Skeletal muscle tissue (tissue), 4 donors: ENCODE measurements around the gene MOBP. TPM values are rescaled to one million over a fixed set of nuclear protein-coding genes. Genes with fewer than 3 reads are reported as not detected.
"Not testable (repeated sequence)": the region's sequence is repeated elsewhere in the genome, so short reads cannot be mapped to it uniquely, and the experiment has no call there.

Experiments
- H3K27ac ChIP-seq: one replicate; pipeline ENCODE4 v1.7.0; 2013; ENCODE audit warnings: mild to moderate bottlenecking, low read depth, low read length, inconsistent platforms
- H3K27me3 ChIP-seq, 3 donors: one replicate each; pipeline ENCODE4 v1.7.0; 2013; ENCODE audit warnings: low read length in 3 of 3; ENCODE audit not compliant: control insufficient read depth in 3 of 3, insufficient read depth in 3 of 3
- H3K36me3 ChIP-seq, 3 donors: one replicate each; pipeline ENCODE4 v1.7.0; 2013; ENCODE audit warnings: low read length in 3 of 3; ENCODE audit not compliant: control insufficient read depth in 3 of 3, insufficient read depth in 3 of 3
- H3K4me1 ChIP-seq, 3 donors: one replicate each; pipeline ENCODE4 v1.7.0; 2013; ENCODE audit warnings: low read length in 3 of 3, mild to moderate bottlenecking in 3 of 3; ENCODE audit not compliant: control insufficient read depth in 3 of 3, insufficient read depth in 3 of 3
- H3K4me3 ChIP-seq, 3 donors: one replicate each; pipeline ENCODE4 v1.7.0; 2013; ENCODE audit warnings: low read length in 3 of 3
- H3K9ac ChIP-seq, 3 donors: one replicate each; pipeline ENCODE4 v1.7.0; 2013; ENCODE audit warnings: low read length in 3 of 3, mild to moderate bottlenecking in 3 of 3, moderate library complexity in 2 of 3, low read depth in 1 of 3
- H3K9me3 ChIP-seq, 3 donors: one replicate each; pipeline ENCODE4 v1.7.0; 2013; ENCODE audit warnings: low read length in 3 of 3; ENCODE audit not compliant: control insufficient read depth in 3 of 3
- total RNA-seq: library from RNA; depleted of rRNA; stranded (reverse); fragments of >200 nt; gene quantifications from one replicate; pipeline ENCODE4 v1.2.3, GENCODE V29; 2014
- donor health status: Osteomylitis.

The MOBP gene
- total RNA-seq, 1 donor from 2014 or later: not detected

DNA sequence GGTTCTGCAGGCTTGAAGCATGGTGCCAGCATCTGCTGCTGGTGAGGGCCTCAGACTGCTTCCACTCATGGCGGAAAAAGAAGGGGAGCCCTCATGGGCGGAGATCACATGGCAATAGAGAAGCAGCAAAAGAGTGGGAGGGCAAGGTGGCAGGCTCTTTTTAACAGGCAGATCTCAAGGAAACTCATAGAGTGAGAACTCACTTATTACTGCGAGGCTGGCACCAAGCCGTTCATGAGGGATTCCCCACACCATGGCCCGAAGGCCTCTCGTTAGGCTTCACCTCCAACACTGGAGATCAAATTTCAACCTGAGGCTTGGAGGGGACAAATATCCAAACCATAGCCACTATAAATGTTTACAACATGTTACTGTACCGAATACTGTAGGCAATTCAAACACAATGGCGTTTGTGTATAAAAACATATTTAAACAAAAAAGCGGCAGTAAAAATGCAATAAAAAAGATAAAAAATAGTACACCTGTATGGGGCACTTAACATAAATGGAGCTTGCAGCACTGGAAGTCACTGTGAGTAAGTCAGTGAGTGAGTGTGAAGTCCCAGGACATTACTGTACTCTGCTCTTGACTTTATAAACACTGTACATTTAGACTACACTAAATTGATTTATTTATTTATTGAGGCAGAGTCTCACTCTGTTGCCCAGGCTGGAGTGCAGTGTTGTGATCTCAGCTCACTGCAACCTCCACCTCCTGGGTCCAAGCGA is 18.8 kb upstream of the MOBP start:
- Histone ChIP-seq H3K4me1 (no peaks in the 10 kb centered on the region), H3K36me3 (no peaks in the 10 kb centered on the region), H3K9ac (no peak overlapping the region), H3K9me3 (no peaks in the 10 kb centered on the region), H3K27ac (no peak overlapping the region), H3K27me3 (no peaks in the 10 kb centered on the region), H3K4me3 (no peak overlapping the region)

DNA sequence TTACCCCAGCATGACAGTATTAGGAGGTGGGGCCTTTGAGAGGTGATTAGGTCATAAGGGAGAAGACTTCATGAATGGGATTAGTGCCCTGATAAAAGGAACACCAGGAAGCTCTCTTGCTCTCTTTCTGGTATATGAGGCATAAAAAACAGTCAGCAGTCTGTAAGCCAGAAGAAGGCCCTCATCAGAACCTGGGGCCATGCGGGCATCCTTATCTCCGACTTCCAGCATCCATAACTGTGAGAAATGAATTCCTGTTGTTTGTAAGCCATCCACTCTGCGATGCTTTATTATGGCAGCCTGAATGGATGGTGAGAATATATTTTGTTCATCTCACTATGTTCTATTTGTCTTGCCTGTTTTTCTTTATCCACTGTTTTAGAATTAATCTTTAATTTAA is 17.7 kb upstream of the MOBP start:
- Histone ChIP-seq H3K9ac (no peak overlapping the region), H3K36me3 (no peaks in the 10 kb centered on the region), H3K27ac (no peak overlapping the region), H3K9me3 (no peaks in the 10 kb centered on the region), H3K27me3 (no peaks in the 10 kb centered on the region), H3K4me3 (no peak overlapping the region), H3K4me1 (no peaks in the 10 kb centered on the region)

DNA sequence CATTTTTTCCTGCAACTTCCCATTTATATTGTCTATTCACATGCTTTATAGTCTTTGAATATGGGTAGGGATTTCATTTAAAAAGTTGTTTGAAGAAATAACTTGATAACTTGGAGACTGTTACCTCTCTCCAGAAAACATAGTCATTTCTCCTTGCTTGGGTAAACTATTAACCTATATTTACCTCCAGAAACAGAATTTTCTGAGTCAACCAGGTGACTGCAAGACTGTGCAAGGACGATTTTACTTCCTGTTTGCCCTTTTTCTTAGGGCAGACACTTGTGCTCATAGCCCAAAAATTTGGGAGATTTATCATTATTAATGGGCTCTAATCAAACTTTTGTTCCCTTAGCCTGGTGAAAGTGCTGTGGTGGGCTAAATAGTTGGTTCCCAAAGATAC is 14.3 kb upstream of the MOBP start:
- Histone ChIP-seq H3K36me3 (no peaks in the 10 kb centered on the region), H3K9me3 (no peaks in the 10 kb centered on the region), H3K27me3 (no peaks in the 10 kb centered on the region), H3K4me3 (no peak overlapping the region), H3K4me1 (no peaks in the 10 kb centered on the region), H3K9ac (no peak overlapping the region), H3K27ac (no peak overlapping the region)

DNA sequence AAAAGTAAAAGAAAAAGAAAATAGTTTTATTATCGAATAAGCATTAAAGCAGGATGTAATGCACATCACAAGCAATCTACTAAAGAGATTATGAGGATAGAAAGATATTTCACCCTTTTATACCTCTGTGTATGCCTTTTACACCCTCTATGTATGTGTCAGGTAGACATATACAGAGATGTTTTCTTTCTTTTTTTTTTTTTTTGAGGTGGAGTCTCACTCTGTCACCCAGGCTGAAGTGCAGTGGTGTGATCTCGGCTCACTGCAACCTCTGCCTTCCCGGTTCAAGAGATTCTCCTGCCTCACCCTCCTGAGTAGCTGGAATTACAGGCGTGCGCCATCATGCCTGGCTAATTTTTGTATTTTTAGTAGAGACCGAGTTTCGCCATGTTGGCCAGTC is 13.6 kb upstream of the MOBP start:
- H3K27me3 ChIP-seq, H3K36me3 ChIP-seq, H3K9ac ChIP-seq, H3K4me1 ChIP-seq, H3K27ac ChIP-seq, H3K9me3 ChIP-seq, H3K4me3 ChIP-seq: not testable (repeated sequence)

DNA sequence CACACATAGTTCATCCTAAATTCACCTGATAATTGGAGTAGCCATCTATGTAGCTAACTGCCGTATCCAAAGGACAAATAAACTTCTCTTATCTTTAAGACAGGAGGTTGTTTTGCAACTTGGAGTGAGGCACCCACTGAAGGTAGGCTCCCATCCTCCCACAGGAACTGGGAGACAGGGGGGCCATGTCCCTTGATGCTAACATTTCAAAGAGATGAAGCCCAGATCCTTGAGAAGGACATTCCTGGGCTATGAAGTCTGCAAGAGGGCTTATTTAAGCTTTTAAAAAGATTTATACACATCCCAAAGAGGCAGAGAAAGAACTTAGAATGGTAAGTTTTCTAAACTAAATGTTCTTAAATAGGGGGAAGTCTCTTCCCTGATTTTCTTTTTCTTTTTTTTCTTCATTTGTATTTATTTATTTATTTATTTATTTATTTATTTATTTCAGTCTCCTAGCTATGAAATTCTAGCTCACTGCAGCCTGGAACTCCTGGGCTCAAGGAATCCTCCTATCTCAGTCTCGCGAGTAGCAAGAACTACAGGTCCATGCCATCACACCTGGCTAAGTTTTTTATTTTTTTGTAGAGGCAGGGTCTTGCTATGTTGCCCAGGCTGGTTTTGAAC is 12.8 kb upstream of the MOBP start:
- Histone ChIP-seq H3K9me3 (no peaks in the 10 kb centered on the region), H3K9ac (no peak overlapping the region), H3K4me1 (no peaks in the 10 kb centered on the region), H3K4me3 (no peak overlapping the region), H3K36me3 (no peaks in the 10 kb centered on the region), H3K27ac (no peak overlapping the region), H3K27me3 (no peaks in the 10 kb centered on the region)

DNA sequence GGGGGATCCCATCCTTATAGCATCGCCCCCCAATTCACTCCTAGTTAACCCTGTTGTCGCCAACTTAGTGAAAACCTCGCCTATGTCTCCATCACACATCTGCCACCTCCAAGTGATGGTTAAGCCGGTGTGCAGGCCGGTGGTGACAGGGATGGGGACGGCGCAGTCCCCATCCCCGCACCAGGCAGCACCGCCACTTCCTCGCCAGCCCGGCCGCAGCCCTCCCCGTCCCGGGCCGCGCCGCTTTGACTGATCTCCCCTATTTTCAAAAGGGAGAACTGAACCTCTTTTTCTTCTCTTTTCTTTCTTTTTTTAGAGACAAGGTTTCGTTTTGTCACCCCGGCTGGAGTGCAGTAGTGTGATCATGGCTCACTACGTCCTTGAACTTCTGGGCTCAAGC is 11.3 kb upstream of the MOBP start:
- no peak overlapping the region for H3K4me3 ChIP-seq
- H3K4me1 ChIP-seq: no peaks in the 10 kb centered on the region
- no peaks in the 10 kb centered on the region for H3K9me3 ChIP-seq
- H3K27ac ChIP-seq: no peak overlapping the region
- H3K9ac ChIP-seq: no peak overlapping the region
- H3K27me3 ChIP-seq: no peaks in the 10 kb centered on the region
- H3K36me3 ChIP-seq: no peaks in the 10 kb centered on the region

DNA sequence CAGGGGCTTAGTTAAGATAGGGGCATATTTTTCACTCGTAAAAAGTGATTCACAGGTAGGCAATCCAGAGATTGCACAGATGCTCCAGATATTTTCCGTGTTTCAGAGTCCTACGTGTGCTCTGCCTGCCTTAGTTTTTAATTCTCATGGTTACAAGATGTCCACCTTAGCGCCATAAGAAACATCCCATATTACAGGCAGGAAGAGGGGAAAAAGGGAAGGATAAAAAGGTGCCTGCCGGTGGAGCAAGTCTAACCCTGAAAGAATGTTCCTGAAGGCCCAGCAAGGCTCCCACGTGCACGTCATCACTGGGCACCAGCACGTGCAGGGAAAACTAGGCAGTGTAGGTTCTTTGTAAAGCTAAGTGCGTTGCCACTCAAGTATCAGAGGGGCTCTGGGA is 10.1 kb upstream of the MOBP start:
- no peak overlapping the region for H3K27ac ChIP-seq
- no peak overlapping the region for H3K9ac ChIP-seq
- no peaks in the 10 kb centered on the region for H3K4me1 ChIP-seq

DNA sequence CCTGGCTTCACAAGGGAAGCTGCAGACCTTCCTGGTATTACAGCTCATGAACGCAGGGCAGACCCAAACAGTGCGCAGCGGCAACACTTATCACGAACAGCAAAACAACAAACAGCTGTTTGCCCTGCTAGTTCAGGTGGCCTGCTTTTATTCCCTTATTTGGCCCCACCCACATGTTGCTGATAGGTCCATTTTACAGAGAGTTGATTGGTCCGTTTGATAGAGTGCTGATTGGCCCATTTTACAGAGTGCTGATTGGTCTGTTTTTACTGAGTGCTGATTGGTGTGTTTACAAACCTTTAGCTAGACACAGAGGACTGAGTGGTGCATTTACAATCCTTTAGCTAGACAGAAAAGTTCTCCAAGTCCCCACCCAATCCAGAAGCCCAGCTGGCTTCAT is 8.9 kb upstream of the MOBP start:
- not testable (repeated sequence) for H3K4me1 ChIP-seq, H3K9me3 ChIP-seq, H3K27ac ChIP-seq, H3K36me3 ChIP-seq, H3K27me3 ChIP-seq, H3K9ac ChIP-seq, H3K4me3 ChIP-seq

More for the DNA sequence above, 10.1 kb upstream of the MOBP start:
- no peaks in the 10 kb centered on the region for H3K36me3 ChIP-seq
- no peak overlapping the region for H3K4me3 ChIP-seq
- H3K27me3 ChIP-seq: no peaks in the 10 kb centered on the region
- H3K9me3 ChIP-seq: no peaks in the 10 kb centered on the region

DNA sequence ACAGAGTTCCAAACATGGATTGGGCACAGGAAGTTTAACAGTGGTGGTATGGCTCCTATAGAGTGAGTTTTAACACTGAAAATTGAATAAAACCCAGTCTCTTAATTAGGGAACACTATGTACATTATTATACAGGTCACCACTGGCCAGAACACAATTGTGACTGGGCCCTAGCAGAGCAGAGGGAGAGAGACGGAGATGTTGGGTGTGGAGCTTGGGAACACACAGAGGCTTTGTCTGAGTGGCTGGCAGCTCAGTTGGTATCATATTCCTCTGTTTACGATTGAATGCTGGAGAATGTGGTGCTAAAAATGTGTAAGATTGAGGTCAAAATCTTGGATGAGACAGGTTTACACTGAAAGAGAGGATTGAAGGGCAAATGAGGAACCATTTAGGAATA is 6.8 kb upstream of the MOBP start:
- H3K9ac ChIP-seq: no peak overlapping the region

DNA sequence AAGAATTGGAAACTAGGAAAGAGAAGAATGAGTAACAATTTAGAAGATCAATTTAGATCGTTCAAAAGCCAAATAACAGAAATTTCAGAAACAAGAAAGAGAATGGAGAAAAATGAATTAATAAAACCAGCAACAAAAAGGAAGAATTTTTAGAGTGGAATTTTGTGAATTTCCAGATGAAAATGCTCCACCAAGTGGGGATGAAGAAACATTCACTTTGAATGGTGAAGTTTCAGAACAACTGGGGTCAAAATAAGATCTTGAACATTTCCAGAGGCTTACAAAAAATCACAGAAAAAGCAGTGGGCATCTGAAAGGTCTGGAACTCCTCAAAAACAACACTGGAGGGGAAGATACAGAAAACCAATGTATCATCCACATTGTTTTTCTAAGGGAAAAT is 4.2 kb upstream of the MOBP start:
- H3K36me3 ChIP-seq: no peaks in the 10 kb centered on the region
- H3K4me3 ChIP-seq: no peak overlapping the region
- no peaks in the 10 kb centered on the region for H3K4me1 ChIP-seq
- no peak overlapping the region for H3K27ac ChIP-seq
- no peak overlapping the region for H3K9ac ChIP-seq
- no peaks in the 10 kb centered on the region for H3K9me3 ChIP-seq
- no peaks in the 10 kb centered on the region for H3K27me3 ChIP-seq

More for the DNA sequence above, 6.8 kb upstream of the MOBP start:
- H3K36me3 ChIP-seq: no peaks in the 10 kb centered on the region
- H3K4me1 ChIP-seq: no peaks in the 10 kb centered on the region
- no peak overlapping the region for H3K4me3 ChIP-seq
- no peaks in the 10 kb centered on the region for H3K27me3 ChIP-seq
- no peak overlapping the region for H3K27ac ChIP-seq
- no peaks in the 10 kb centered on the region for H3K9me3 ChIP-seq
